Osteocyte (in vitro differentiated cells): ENCODE data around the gene CNGB1. TPM values are rescaled to one million over a fixed set of nuclear protein-coding genes. Genes with fewer than 3 reads are reported as not detected.

Experiments
- DNase-seq: peaks from one replicate; pipeline ENCODE4 v3.0.0; 2021; ENCODE audit warnings: mixed read lengths; ENCODE audit not compliant: unreplicated experiment; ENCODE audit errors: extremely low spot score
- H3K27ac Mint-ChIP-seq: one replicate; pipeline ENCODE4 v1.8.0; 2021; ENCODE audit warnings: mild to moderate bottlenecking, mixed read lengths; ENCODE audit not compliant: unreplicated experiment
- H3K27me3 Mint-ChIP-seq: one replicate; pipeline ENCODE4 v1.8.0; 2021; ENCODE audit warnings: mixed read lengths; ENCODE audit not compliant: unreplicated experiment
- H3K36me3 Mint-ChIP-seq: one replicate; pipeline ENCODE4 v1.8.0; 2021; ENCODE audit warnings: mixed read lengths; ENCODE audit not compliant: unreplicated experiment
- H3K4me1 Mint-ChIP-seq: one replicate; pipeline ENCODE4 v1.8.0; 2021; ENCODE audit warnings: mixed read lengths; ENCODE audit not compliant: unreplicated experiment
- H3K4me3 Mint-ChIP-seq: one replicate; pipeline ENCODE4 v1.8.0; 2021; ENCODE audit warnings: mild to moderate bottlenecking, moderate library complexity, mixed read lengths; ENCODE audit not compliant: unreplicated experiment
- H3K9me3 Mint-ChIP-seq: one replicate; pipeline ENCODE4 v1.8.0; 2021; ENCODE audit warnings: mixed read lengths; ENCODE audit not compliant: unreplicated experiment
- CTCF ChIP-seq: fragments of 200-600 bp; sonication (generic); IDR thresholded peaks from 2 replicates; pipeline ENCODE4 v1.5.0; 2021; ENCODE audit warnings: antibody characterized with exemption, mild to moderate bottlenecking, moderate library complexity
- total RNA-seq: library from RNA; stranded (reverse); gene quantifications from 2 replicates; pipeline ENCODE4 v1.2.1, GENCODE V29; 2021

The CNGB1 gene
- total RNA-seq, 1 donor from 2014 or later: not detected

- H3K27me3 Mint-ChIP-seq: peaks cover 26% of the 10 kb centered on the region
- no peaks in the 10 kb centered on the region for H3K4me1 Mint-ChIP-seq
- no peak overlapping the region for H3K4me3 Mint-ChIP-seq
- no peak for TF ChIP-seq CTCF
- H3K9me3 Mint-ChIP-seq: no peaks in the 10 kb centered on the region
- no peak overlapping the region for H3K27ac Mint-ChIP-seq
- H3K36me3 Mint-ChIP-seq: no peaks in the 10 kb centered on the region
- no peak for DNase-seq
These were observed 13.1 kb downstream of the CNGB1 start for GRCh38 chr16:57957673-57958392.

GRCh38 chr16:57956924-57957672 lies 13.8 kb downstream of the CNGB1 start:
- Mint-ChIP-seq H3K4me3 (no peak overlapping the region), H3K27ac (no peak overlapping the region), H3K9me3 (no peaks in the 10 kb centered on the region), H3K27me3 (peaks cover 21% of the 10 kb centered on the region), H3K4me1 (no peaks in the 10 kb centered on the region), H3K36me3 (no peaks in the 10 kb centered on the region)
- no peak for TF ChIP-seq CTCF
- DNase-seq: no peak

GRCh38 chr16:57956270-57956808 lies 14.6 kb downstream of the CNGB1 start:
- Mint-ChIP-seq H3K9me3 (no peaks in the 10 kb centered on the region), H3K4me1 (no peaks in the 10 kb centered on the region), H3K27ac (no peak overlapping the region), H3K27me3 (peaks cover 14% of the 10 kb centered on the region), H3K4me3 (no peak overlapping the region), H3K36me3 (no peaks in the 10 kb centered on the region)
- no peak for TF ChIP-seq CTCF
- DNase-seq: no peak

GRCh38 chr16:57955572-57956188 lies 15.2 kb downstream of the CNGB1 start:
- no peak for DNase-seq
- Mint-ChIP-seq H3K27me3 (peaks cover 11% of the 10 kb centered on the region), H3K9me3 (no peaks in the 10 kb centered on the region), H3K4me1 (no peaks in the 10 kb centered on the region), H3K4me3 (no peak overlapping the region), H3K27ac (no peak overlapping the region), H3K36me3 (no peaks in the 10 kb centered on the region)
- no peak for TF ChIP-seq CTCF

- no peak overlapping the region for H3K4me3 Mint-ChIP-seq
- H3K4me1 Mint-ChIP-seq: no peaks in the 10 kb centered on the region
- no peaks in the 10 kb centered on the region for H3K36me3 Mint-ChIP-seq
- peaks cover 8% of the 10 kb centered on the region for H3K27me3 Mint-ChIP-seq
- H3K27ac Mint-ChIP-seq: no peak overlapping the region
- no peak for DNase-seq
- no peak for TF ChIP-seq CTCF
- H3K9me3 Mint-ChIP-seq: no peaks in the 10 kb centered on the region
These were observed 17.1 kb downstream of the CNGB1 start for GRCh38 chr16:57953857-57954256.
